Liver (tissue), 9 donors: ENCODE measurements around the gene DZANK1. TPM values are rescaled to one million over a fixed set of nuclear protein-coding genes. Genes with fewer than 3 reads are reported as not detected.

Experiments used
- DNase-seq: peaks from one replicate; pipeline ENCODE4 v3.0.0-alpha.2; 2017; ENCODE audit warnings: low spot score
- H3K27ac ChIP-seq, 2 donors: one replicate each; pipeline ENCODE4 v1.7.0; 2013; ENCODE audit warnings: inconsistent platforms in 2 of 2, low read length in 2 of 2, control low read depth in 1 of 2, low read depth in 1 of 2, mild to moderate bottlenecking in 1 of 2
- H3K27me3 ChIP-seq, 4 donors: one replicate each; pipeline versions ENCODE4 v1.6.1 to v1.7.0; 2013; ENCODE audit warnings: low read length in 3 of 4, inconsistent platforms in 1 of 4, mild to moderate bottlenecking in 1 of 4, moderate library complexity in 1 of 4; ENCODE audit not compliant: control insufficient read depth in 4 of 4, insufficient read depth in 4 of 4
- H3K36me3 ChIP-seq, 4 donors: one replicate each; pipeline versions ENCODE4 v1.6.1 to v1.7.0; 2013; ENCODE audit warnings: low read length in 3 of 4, mild to moderate bottlenecking in 3 of 4, low read depth in 1 of 4, moderate library complexity in 1 of 4; ENCODE audit not compliant: control insufficient read depth in 4 of 4, insufficient read depth in 3 of 4
- H3K4me1 ChIP-seq, 4 donors: one replicate each; pipeline versions ENCODE4 v1.6.1 to v1.7.0; 2013; ENCODE audit warnings: low read length in 3 of 4, mild to moderate bottlenecking in 3 of 4, moderate library complexity in 1 of 4; ENCODE audit not compliant: control insufficient read depth in 4 of 4, insufficient read depth in 4 of 4
- H3K4me3 ChIP-seq, 3 donors: one replicate each; pipeline versions ENCODE4 v1.6.1 to v1.7.0; 2013; ENCODE audit warnings: low read length in 3 of 3, control low read depth in 1 of 3, low read depth in 1 of 3, mild to moderate bottlenecking in 1 of 3
- H3K9ac ChIP-seq, 2 donors: one replicate each; pipeline ENCODE4 v1.7.0; 2013; ENCODE audit warnings: low read length in 2 of 2, mild to moderate bottlenecking in 2 of 2, moderate library complexity in 2 of 2, control low read depth in 1 of 2, low read depth in 1 of 2
- H3K9me3 ChIP-seq, 4 donors: one replicate each; pipeline versions ENCODE4 v1.6.1 to v1.7.0; 2013; ENCODE audit warnings: low read length in 3 of 4; ENCODE audit not compliant: control insufficient read depth in 4 of 4
- FOXA1 ChIP-seq: IDR thresholded peaks from 2 replicates; pipeline ENCODE4 v1.6.1; 2016; ENCODE audit warnings: antibody characterized with exemption
- GABPA ChIP-seq, 2 donors: IDR thresholded peaks in 1 of 2; conservative IDR thresholded peaks in 1 of 2; 2 replicates each; pipeline ENCODE4 v1.6.1; 2016; ENCODE audit warnings: antibody characterized with exemption in 2 of 2, mild to moderate bottlenecking in 1 of 2, moderate library complexity in 1 of 2
- HNF4G ChIP-seq: IDR thresholded peaks from 2 replicates; pipeline ENCODE4 v1.6.1; 2016; ENCODE audit warnings: antibody characterized with exemption
- JUND ChIP-seq, 2 donors: IDR thresholded peaks; 2 replicates each; pipeline ENCODE4 v1.6.1; 2016; ENCODE audit warnings: antibody characterized with exemption in 2 of 2
- MAX ChIP-seq: IDR thresholded peaks from 2 replicates; pipeline ENCODE4 v1.6.1; 2016; ENCODE audit warnings: antibody characterized with exemption
- NR2F2 ChIP-seq: IDR thresholded peaks from 2 replicates; pipeline ENCODE4 v1.6.1; 2016; ENCODE audit warnings: antibody characterized with exemption
- RAD21 ChIP-seq, 2 donors: IDR thresholded peaks; 2 replicates each; pipeline ENCODE4 v1.6.1; 2016; ENCODE audit warnings: antibody characterized with exemption in 2 of 2, mild to moderate bottlenecking in 2 of 2
- RXRA ChIP-seq, 2 donors: IDR thresholded peaks; 2 replicates each; pipeline ENCODE4 v1.6.1; 2017 to 2018; ENCODE audit warnings: antibody characterized with exemption in 2 of 2, mild to moderate bottlenecking in 1 of 2
- SP1 ChIP-seq: IDR thresholded peaks from 2 replicates; pipeline ENCODE4 v1.6.1; 2018; ENCODE audit warnings: antibody characterized with exemption, mild to moderate bottlenecking
- TAF1 ChIP-seq: conservative IDR thresholded peaks from 2 replicates; pipeline ENCODE4 v1.6.1; 2016; ENCODE audit warnings: antibody characterized with exemption, mild to moderate bottlenecking
- YY1 ChIP-seq: IDR thresholded peaks from 2 replicates; pipeline ENCODE4 v1.6.1; 2016; ENCODE audit warnings: antibody characterized with exemption, mild to moderate bottlenecking
- WGBS: extraction: QIAGEN DNeasy Blood & Tissue Kit; methylation state at CpG from one replicate; pipeline ENCODE4 v1.1.7; 2013; 5-methylcytosine and 5-hydroxymethylcytosine counted together
- polyA plus RNA-seq, 2 donors: library from polyadenylated mRNA; stranded (reverse) in 1 of 2; unstranded in 1 of 2; fragments of 200-250 nt in 1 of 2; fragments of >200 nt in 1 of 2; fragmentation: Nextera tagmentation in 1 of 2; extraction: Ambion mirVana in 1 of 2; gene quantifications; one replicate each; pipeline versions ENCODE4 v1.2.1 to v1.2.3, GENCODE V29; 2013 to 2015
- total RNA-seq, 2 donors: library from RNA; depleted of rRNA; stranded (reverse); fragments of >200 nt; gene quantifications; one replicate each; pipeline ENCODE4 v1.2.3, GENCODE V29; 2014
- TF ChIP-seq, protein P1 (sequence below): IDR thresholded peaks from 2 replicates; pipeline ENCODE4 v1.6.1; 2016; ENCODE audit warnings: antibody characterized with exemption
- TF ChIP-seq, protein P2 (sequence below): IDR thresholded peaks from 2 replicates; pipeline ENCODE4 v1.6.1; 2016; ENCODE audit warnings: antibody characterized with exemption, mild to moderate bottlenecking
- TF ChIP-seq, protein P3 (sequence below): fragments of 150-350 bp; IDR thresholded peaks from 2 replicates; pipeline ENCODE4 v1.5.1; 2017; ENCODE audit warnings: improper control_type of control experiment, low read depth, low read length; ENCODE audit not compliant: missing input control
- TF ChIP-seq, protein P4 (sequence below): IDR thresholded peaks from 2 replicates; pipeline ENCODE4 v1.6.1; 2016; ENCODE audit warnings: antibody characterized with exemption
- donor health status: healthy.
- donor health status: healthy.
- donor health status: healthy.
- donor health status: healthy.
- donor health status: healthy.

The DZANK1 gene
- total and polyA plus RNA-seq, 4 donors, result 0.19 to 0.84 (median 0.31) TPM

DNA sequence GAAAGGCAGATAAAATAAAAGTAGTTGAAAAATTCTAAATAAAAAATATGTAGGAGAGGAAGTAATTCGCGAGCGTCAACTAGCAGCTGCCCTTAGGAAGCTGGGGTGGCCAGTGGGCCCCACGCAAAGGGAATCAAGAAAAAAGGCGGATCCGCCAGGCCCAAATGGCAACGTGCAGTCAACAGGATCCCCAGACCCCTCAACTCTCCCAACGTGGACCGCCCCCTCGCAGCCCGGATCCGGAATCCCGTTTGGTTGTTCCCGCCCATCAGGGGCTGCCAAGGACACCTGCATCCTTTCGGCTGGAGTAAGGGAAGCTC is 296 bp downstream of the DZANK1 start:
- no peak for DNase-seq
- peaks cover 3 to 26% (median 20%) of the 10 kb centered on the region in 4 donors for H3K4me1 ChIP-seq
- peak overlapping the region in 1 of 2 donors; percentile 93 for H3K27ac ChIP-seq
- peak overlapping the region; percentile 79 to 96 (median 95) for H3K4me3 ChIP-seq
- TF ChIP-seq, protein P1, sequence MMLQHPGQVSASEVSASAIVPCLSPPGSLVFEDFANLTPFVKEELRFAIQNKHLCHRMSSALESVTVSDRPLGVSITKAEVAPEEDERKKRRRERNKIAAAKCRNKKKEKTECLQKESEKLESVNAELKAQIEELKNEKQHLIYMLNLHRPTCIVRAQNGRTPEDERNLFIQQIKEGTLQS, result no peak
- no peak for TF ChIP-seq YY1
- TF ChIP-seq RXRA (IDR thresholded peaks at IDR 0.05), result no peak
- TF ChIP-seq NR2F2, result no peak
- no peak for TF ChIP-seq RAD21 (IDR thresholded peaks at IDR 0.05)
- TF ChIP-seq, protein P2, sequence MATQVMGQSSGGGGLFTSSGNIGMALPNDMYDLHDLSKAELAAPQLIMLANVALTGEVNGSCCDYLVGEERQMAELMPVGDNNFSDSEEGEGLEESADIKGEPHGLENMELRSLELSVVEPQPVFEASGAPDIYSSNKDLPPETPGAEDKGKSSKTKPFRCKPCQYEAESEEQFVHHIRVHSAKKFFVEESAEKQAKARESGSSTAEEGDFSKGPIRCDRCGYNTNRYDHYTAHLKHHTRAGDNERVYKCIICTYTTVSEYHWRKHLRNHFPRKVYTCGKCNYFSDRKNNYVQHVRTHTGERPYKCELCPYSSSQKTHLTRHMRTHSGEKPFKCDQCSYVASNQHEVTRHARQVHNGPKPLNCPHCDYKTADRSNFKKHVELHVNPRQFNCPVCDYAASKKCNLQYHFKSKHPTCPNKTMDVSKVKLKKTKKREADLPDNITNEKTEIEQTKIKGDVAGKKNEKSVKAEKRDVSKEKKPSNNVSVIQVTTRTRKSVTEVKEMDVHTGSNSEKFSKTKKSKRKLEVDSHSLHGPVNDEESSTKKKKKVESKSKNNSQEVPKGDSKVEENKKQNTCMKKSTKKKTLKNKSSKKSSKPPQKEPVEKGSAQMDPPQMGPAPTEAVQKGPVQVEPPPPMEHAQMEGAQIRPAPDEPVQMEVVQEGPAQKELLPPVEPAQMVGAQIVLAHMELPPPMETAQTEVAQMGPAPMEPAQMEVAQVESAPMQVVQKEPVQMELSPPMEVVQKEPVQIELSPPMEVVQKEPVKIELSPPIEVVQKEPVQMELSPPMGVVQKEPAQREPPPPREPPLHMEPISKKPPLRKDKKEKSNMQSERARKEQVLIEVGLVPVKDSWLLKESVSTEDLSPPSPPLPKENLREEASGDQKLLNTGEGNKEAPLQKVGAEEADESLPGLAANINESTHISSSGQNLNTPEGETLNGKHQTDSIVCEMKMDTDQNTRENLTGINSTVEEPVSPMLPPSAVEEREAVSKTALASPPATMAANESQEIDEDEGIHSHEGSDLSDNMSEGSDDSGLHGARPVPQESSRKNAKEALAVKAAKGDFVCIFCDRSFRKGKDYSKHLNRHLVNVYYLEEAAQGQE, result no peak
- TF ChIP-seq, protein P3, sequence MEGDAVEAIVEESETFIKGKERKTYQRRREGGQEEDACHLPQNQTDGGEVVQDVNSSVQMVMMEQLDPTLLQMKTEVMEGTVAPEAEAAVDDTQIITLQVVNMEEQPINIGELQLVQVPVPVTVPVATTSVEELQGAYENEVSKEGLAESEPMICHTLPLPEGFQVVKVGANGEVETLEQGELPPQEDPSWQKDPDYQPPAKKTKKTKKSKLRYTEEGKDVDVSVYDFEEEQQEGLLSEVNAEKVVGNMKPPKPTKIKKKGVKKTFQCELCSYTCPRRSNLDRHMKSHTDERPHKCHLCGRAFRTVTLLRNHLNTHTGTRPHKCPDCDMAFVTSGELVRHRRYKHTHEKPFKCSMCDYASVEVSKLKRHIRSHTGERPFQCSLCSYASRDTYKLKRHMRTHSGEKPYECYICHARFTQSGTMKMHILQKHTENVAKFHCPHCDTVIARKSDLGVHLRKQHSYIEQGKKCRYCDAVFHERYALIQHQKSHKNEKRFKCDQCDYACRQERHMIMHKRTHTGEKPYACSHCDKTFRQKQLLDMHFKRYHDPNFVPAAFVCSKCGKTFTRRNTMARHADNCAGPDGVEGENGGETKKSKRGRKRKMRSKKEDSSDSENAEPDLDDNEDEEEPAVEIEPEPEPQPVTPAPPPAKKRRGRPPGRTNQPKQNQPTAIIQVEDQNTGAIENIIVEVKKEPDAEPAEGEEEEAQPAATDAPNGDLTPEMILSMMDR, result no peak
- no peak for TF ChIP-seq JUND (IDR thresholded peaks at IDR 0.05)
- TF ChIP-seq GABPA (IDR thresholded peaks at IDR 0.05 in 1 of 2, conservative IDR thresholded peaks at IDR 0.05 in 1 of 2), result no peak
- no peak for TF ChIP-seq MAX
- TF ChIP-seq, protein P4, sequence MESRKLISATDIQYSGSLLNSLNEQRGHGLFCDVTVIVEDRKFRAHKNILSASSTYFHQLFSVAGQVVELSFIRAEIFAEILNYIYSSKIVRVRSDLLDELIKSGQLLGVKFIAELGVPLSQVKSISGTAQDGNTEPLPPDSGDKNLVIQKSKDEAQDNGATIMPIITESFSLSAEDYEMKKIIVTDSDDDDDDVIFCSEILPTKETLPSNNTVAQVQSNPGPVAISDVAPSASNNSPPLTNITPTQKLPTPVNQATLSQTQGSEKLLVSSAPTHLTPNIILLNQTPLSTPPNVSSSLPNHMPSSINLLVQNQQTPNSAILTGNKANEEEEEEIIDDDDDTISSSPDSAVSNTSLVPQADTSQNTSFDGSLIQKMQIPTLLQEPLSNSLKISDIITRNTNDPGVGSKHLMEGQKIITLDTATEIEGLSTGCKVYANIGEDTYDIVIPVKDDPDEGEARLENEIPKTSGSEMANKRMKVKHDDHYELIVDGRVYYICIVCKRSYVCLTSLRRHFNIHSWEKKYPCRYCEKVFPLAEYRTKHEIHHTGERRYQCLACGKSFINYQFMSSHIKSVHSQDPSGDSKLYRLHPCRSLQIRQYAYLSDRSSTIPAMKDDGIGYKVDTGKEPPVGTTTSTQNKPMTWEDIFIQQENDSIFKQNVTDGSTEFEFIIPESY, result no peak
- no peak for TF ChIP-seq SP1
- TF ChIP-seq TAF1, result no peak
- TF ChIP-seq FOXA1, result no peak
- no peak for TF ChIP-seq HNF4G
- H3K9me3 ChIP-seq, result no peaks in the 10 kb centered on the region
- H3K9ac ChIP-seq, result no peak overlapping the region
- H3K36me3 ChIP-seq, result peaks cover 0 to 5% (median 2%) of the 10 kb centered on the region in 4 donors
- WGBS, result 1% methylated on average over 15 of the region's 15 CpGs
- H3K27me3 ChIP-seq, result no peaks in the 10 kb centered on the region

GRCh38 chr20:18465536-18466200 is 1.2 kb downstream of the DZANK1 start:
- Histone ChIP-seq H3K4me3 (no peak overlapping the region), H3K9me3 (no peaks in the 10 kb centered on the region), H3K9ac (no peak overlapping the region), H3K27ac (no peak overlapping the region), H3K4me1 (peaks cover 3 to 26% (median 20%) of the 10 kb centered on the region in 4 donors), H3K36me3 (peaks cover 0 to 5% (median 2%) of the 10 kb centered on the region in 4 donors), H3K27me3 (no peaks in the 10 kb centered on the region)
- DNase-seq, result no peak
- TF ChIP-seq JUND (IDR thresholded peaks at IDR 0.05) (no peak), RAD21 (IDR thresholded peaks at IDR 0.05) (no peak)
- TF ChIP-seq, protein P4, result no peak
- 57% methylated on average over 6 of the region's 6 CpGs for WGBS
